PC-3 (cell line): ENCODE data around the gene PNMA6E.

Experiments used
- CTCF ChIP-seq: fragments of 300-600 bp; sonication (generic); conservative IDR thresholded peaks from 2 replicates; pipeline ENCODE4 v1.5.1; 2017; ENCODE audit warnings: antibody characterized with exemption, low read depth, mild to moderate bottlenecking, low read length
- EZH2 ChIP-seq: fragments of 300-600 bp; sonication (generic); IDR thresholded peaks from one replicate; pipeline ENCODE4 v1.6.1; 2017; ENCODE audit warnings: antibody characterized with exemption, mild to moderate bottlenecking, low read length; ENCODE audit not compliant: unreplicated experiment
- EZH2phosphoT487 ChIP-seq: fragments of 300-600 bp; sonication (generic); IDR thresholded peaks from 2 replicates; pipeline ENCODE4 v1.6.1; 2018; ENCODE audit warnings: mild to moderate bottlenecking, antibody characterized with exemption, low read length, borderline replicate concordance

DNA sequence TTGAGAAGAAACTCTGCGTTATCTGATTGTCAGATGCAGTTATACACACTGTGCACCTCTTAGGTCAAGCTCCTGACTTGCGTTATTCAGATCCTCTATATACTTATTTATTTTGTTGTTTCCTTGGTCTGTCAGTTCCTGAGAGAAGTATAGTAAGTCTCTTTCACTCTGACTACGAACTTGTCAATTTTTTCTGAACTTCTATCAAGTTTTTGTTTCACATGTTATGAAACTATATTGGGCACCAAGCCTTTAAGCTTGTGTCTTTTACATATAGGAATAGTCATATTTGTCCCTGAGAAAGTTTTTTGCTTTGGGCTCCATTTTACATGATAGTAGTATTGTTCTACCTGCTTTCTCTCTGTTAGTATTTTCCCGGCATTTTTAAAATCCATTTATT, 35.5 kb downstream of the PNMA6E start:
- no peak for TF ChIP-seq EZH2
- TF ChIP-seq CTCF, result no peak
- no peak for TF ChIP-seq EZH2phosphoT487
